ENCODE measurements around the gene TTC4. TPM values are rescaled to one million over a fixed set of nuclear protein-coding genes. Genes with fewer than 3 reads are reported as not detected.

The TTC4 gene
- total RNA-seq, 1 experiment from 2014 or later, result 30.8 TPM

DNA sequence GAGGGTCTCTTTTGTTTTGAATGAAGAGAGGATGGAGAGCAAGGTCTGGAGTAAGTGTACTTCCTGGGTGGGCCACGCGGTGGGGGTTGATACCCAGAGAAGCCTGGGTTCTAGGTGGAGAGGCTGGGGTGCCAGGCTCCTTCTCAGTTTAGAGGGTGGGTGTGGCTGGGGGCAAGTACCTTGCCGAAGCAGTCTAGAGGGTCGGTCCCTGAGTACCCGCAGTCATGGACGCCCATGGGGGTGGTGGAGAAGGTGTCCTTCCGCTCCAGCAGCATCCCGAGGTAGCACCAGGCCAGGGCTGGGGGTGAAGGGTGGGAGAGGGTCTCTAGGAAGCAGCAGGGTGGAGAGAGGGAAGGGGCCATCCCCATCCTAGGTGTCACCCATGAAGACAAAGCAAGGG lies 71.1 kb downstream of the TTC4 start:
- Mint-ChIP-seq H3K36me3 (ENCODE audit: insufficient read depth in 1 of 3, low read depth in 3 of 3) (no peaks in the 10 kb centered on the region), H3K27me3 (ENCODE audit: low read depth) (peaks cover 36% of the 10 kb centered on the region), H3K27ac (peak overlapping the region in 1 of 3 experiments; percentile 82; a peak in 1 of 7 replicates), H3K9me3 (no peaks in the 10 kb centered on the region), H3K4me3 (no peak overlapping the region), H3K4me1 (peaks cover 24 to 26% of the 10 kb centered on the region in 2 experiments)
- Histone ChIP-seq H4K5ac (ENCODE audit: insufficient read length, low read depth, low read length) (no peak overlapping the region), H3K4ac (ENCODE audit: low read depth, low read length) (no peak overlapping the region), H3K56ac (ENCODE audit: insufficient read length, low read depth, low read length) (no peak overlapping the region), H3K9me3 (ENCODE audit: control insufficient read depth, low read depth, low read length) (no peaks in the 10 kb centered on the region), H3K23me2 (ENCODE audit: insufficient read length, low read depth, low read length, poor library complexity, severe bottlenecking) (no peaks in the 10 kb centered on the region), H4K20me1 (ENCODE audit: control insufficient read depth, insufficient read depth, insufficient read length) (no peaks in the 10 kb centered on the region), H3K14ac (ENCODE audit: insufficient read depth, low read length) (no peak overlapping the region; the same call in 1 of the 2 replicates), H3K27me3 (ENCODE audit: insufficient read depth, low read length) (peaks cover 3% of the 10 kb centered on the region; the same call in 1 of the 2 replicates), H3K27ac (ENCODE audit: insufficient read length, low read depth, low read length) (no peak overlapping the region), H3K4me1 (ENCODE audit: insufficient read depth, low read length) (no peaks in the 10 kb centered on the region; the same call in 1 of the 2 replicates), H3T11ph (ENCODE audit: low read length) (no peak overlapping the region), H2BK15ac (ENCODE audit: low read depth, low read length) (no peak overlapping the region), H2AFZ (ENCODE audit: low read length) (no peak overlapping the region), H2BK120ac (ENCODE audit: low read depth, low read length, poor library complexity, severe bottlenecking) (no peak overlapping the region), H3K18ac (ENCODE audit: insufficient read length, low read depth, low read length) (no peak overlapping the region), H3K9ac (ENCODE audit: extremely low read depth, insufficient read length, low read length) (no peak overlapping the region), H3K4me2 (ENCODE audit: insufficient read depth, insufficient read length, low read length) (no peak overlapping the region), H4K91ac (ENCODE audit: insufficient read length, low read depth, low read length) (no peak overlapping the region), H2BK20ac (ENCODE audit: low read depth, low read length, poor library complexity, severe bottlenecking) (no peak overlapping the region), H3K79me2 (ENCODE audit: insufficient read depth, low read length) (no peaks in the 10 kb centered on the region), H3K79me1 (ENCODE audit: insufficient read depth, low read depth, low read length, poor library complexity, severe bottlenecking) (no peaks in the 10 kb centered on the region), H4K8ac (replicated peaks; ENCODE audit: insufficient read length, low read depth, low read length) (no peak overlapping the region), H3K23ac (ENCODE audit: insufficient read length, low read depth, low read length) (no peak overlapping the region), H2BK12ac (ENCODE audit: insufficient read length, low read depth, low read length) (no peak overlapping the region), H2AK5ac (ENCODE audit: insufficient read length, low read length) (no peak overlapping the region), H2BK5ac (ENCODE audit: insufficient read length, low read length) (no peak overlapping the region)
- DNase-seq, result no peak
- TF ChIP-seq, protein P1, sequence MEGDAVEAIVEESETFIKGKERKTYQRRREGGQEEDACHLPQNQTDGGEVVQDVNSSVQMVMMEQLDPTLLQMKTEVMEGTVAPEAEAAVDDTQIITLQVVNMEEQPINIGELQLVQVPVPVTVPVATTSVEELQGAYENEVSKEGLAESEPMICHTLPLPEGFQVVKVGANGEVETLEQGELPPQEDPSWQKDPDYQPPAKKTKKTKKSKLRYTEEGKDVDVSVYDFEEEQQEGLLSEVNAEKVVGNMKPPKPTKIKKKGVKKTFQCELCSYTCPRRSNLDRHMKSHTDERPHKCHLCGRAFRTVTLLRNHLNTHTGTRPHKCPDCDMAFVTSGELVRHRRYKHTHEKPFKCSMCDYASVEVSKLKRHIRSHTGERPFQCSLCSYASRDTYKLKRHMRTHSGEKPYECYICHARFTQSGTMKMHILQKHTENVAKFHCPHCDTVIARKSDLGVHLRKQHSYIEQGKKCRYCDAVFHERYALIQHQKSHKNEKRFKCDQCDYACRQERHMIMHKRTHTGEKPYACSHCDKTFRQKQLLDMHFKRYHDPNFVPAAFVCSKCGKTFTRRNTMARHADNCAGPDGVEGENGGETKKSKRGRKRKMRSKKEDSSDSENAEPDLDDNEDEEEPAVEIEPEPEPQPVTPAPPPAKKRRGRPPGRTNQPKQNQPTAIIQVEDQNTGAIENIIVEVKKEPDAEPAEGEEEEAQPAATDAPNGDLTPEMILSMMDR (conservative IDR thresholded peaks at IDR 0.05), result no peak
- no CpG with 5 or more reads among the region's 8 CpGs for WGBS (ENCODE audit: extremely low coverage, insufficient read length, low lambda C conversion rate)
